B cell (primary cell): ENCODE data around the gene UBQLN4. TPM values are rescaled to one million over a fixed set of nuclear protein-coding genes. Genes with fewer than 3 reads are reported as not detected.
"Not testable (repeated sequence)": the region's sequence is repeated elsewhere in the genome, so short reads cannot be mapped to it uniquely, and the experiment has no call there.

Experiments
- ATAC-seq: fragments of 200-7000 bp; cut with Tn5 transposase; one replicate; pipeline ENCODE4 v1.10.0; 2021; ENCODE audit warnings: low read depth, mild to moderate bottlenecking, moderate number of reproducible peaks, moderate library complexity
- CTCF ChIA-PET: fragments of 350-600 bp; sonication (Branson Sonifier 250); formaldehyde crosslinking; loops from one replicate; lab custom pipeline; 2021; ENCODE audit warnings: antibody characterized with exemption, inconsistent platforms; lab: Charles Lee
- POLR2A ChIA-PET: fragments of 350-600 bp; sonication (Branson Sonifier 250); formaldehyde crosslinking; loops from one replicate; lab custom pipeline; 2021; ENCODE audit warnings: antibody characterized with exemption; lab: Charles Lee
- DNase-seq: peaks from one replicate; pipeline ENCODE4 v3.0.0; 2013
- H2AFZ ChIP-seq: 2 replicates; pipeline ENCODE4 v1.6.1; 2012; ENCODE audit warnings: mild to moderate bottlenecking, low read depth, low read length; ENCODE audit not compliant: insufficient read depth, poor library complexity, severe bottlenecking
- H3K27ac ChIP-seq, 2 donors: 1 replicate in 1 of 2; 2 replicates in 1 of 2; pipeline ENCODE4 v1.5.1; 2012 to 2013; ENCODE audit warnings: low read length in 2 of 2, mild to moderate bottlenecking in 2 of 2, moderate library complexity in 1 of 2
- H3K27me3 ChIP-seq, 4 experiments: fragments of 200-600 bp in 1 of 4; sonication (generic) in 1 of 4; replicated peaks in 1 of 4; 1 replicate in 2 of 4; 2 replicates in 2 of 4; pipeline versions ENCODE4 v1.6.1 to v1.7.0; 2013 to 2016; ENCODE audit warnings: low read length in 3 of 4, mild to moderate bottlenecking in 2 of 4, mixed read lengths in 1 of 4, moderate library complexity in 1 of 4; ENCODE audit not compliant: insufficient read depth in 4 of 4, control insufficient read depth in 3 of 4; ENCODE audit errors: control extremely low read depth in 1 of 4
- H3K36me3 ChIP-seq, 2 experiments: replicated peaks in 1 of 2; 1 replicate in 1 of 2; 2 replicates in 1 of 2; pipeline versions ENCODE4 v1.6.1 to v1.7.1; 2013; ENCODE audit warnings: low read length in 1 of 2; ENCODE audit not compliant: insufficient read depth in 2 of 2, control insufficient read depth in 1 of 2; ENCODE audit errors: control extremely low read depth in 1 of 2, extremely low read depth in 1 of 2
- H3K4me1 ChIP-seq, 2 donors: fragments of 200-600 bp in 1 of 2; sonication (generic) in 1 of 2; 1 replicate in 1 of 2; 2 replicates in 1 of 2; pipeline versions ENCODE4 v1.5.1 to v1.6.1; 2013 to 2017; ENCODE audit warnings: low read length in 2 of 2; ENCODE audit not compliant: control insufficient read depth in 2 of 2, insufficient read depth in 2 of 2
- H3K4me2 ChIP-seq: replicated peaks from 2 replicates; pipeline ENCODE3; 2012; ENCODE audit warnings: mild to moderate bottlenecking, low read depth, low read length; ENCODE audit not compliant: poor library complexity, severe bottlenecking
- H3K4me3 ChIP-seq, 5 experiments: fragments of 200-600 bp in 1 of 5; sonication (generic) in 1 of 5; 1 replicate in 3 of 5; 2 replicates in 2 of 5; pipeline versions ENCODE4 v1.5.1 to v1.7.0; 2011 to 2016; ENCODE audit warnings: low read length in 4 of 5, mild to moderate bottlenecking in 4 of 5, low read depth in 2 of 5, control low read depth in 1 of 5, moderate library complexity in 1 of 5; ENCODE audit not compliant: insufficient read depth in 1 of 5; ENCODE audit errors: control extremely low read depth in 1 of 5, extremely low read depth in 1 of 5
- H3K79me2 ChIP-seq: fragments of 200-600 bp; sonication (generic); one replicate; pipeline ENCODE4 v1.6.0; 2016; ENCODE audit warnings: low read length; ENCODE audit not compliant: control insufficient read depth, insufficient read depth
- H3K9ac ChIP-seq: fragments of 200-600 bp; sonication (generic); 2 replicates; pipeline ENCODE4 v1.6.1; 2017; ENCODE audit warnings: mild to moderate bottlenecking, low read length, moderate library complexity
- H3K9me3 ChIP-seq, 3 donors: one replicate each; pipeline versions ENCODE4 v1.6.1 to v1.7.1; 2013; ENCODE audit warnings: low read length in 2 of 3; ENCODE audit not compliant: control insufficient read depth in 2 of 3, insufficient read depth in 1 of 3; ENCODE audit errors: control extremely low read depth in 1 of 3
- H4K20me1 ChIP-seq: 2 replicates; pipeline ENCODE4 v1.6.0; 2012; ENCODE audit warnings: mild to moderate bottlenecking, low read length; ENCODE audit not compliant: insufficient read depth, control insufficient read depth, poor library complexity, severe bottlenecking
- H3K27ac Mint-ChIP-seq: one replicate; pipeline ENCODE4 v1.8.0; 2021; ENCODE audit warnings: mixed read lengths
- H3K27me3 Mint-ChIP-seq: one replicate; pipeline ENCODE4 v1.8.0; 2021; ENCODE audit warnings: mixed read lengths
- H3K4me1 Mint-ChIP-seq: one replicate; pipeline ENCODE4 v1.8.0; 2021; ENCODE audit warnings: mixed read lengths
- H3K4me3 Mint-ChIP-seq: one replicate; pipeline ENCODE4 v1.8.0; 2021; ENCODE audit warnings: mixed read lengths
- H3K9me3 Mint-ChIP-seq: one replicate; pipeline ENCODE4 v1.8.0; 2022; ENCODE audit warnings: mixed read lengths; ENCODE audit not compliant: insufficient read depth
- CTCF ChIP-seq: fragments of 200-600 bp; IDR thresholded peaks from one replicate; pipeline ENCODE4 v1.8.0; 2022; ENCODE audit warnings: antibody characterized with exemption, mild to moderate bottlenecking
- EZH2 ChIP-seq: IDR thresholded peaks from 2 replicates; pipeline ENCODE4 v1.6.1; 2012; ENCODE audit warnings: borderline replicate concordance, low read depth, mild to moderate bottlenecking, moderate library complexity, low read length; ENCODE audit not compliant: insufficient read depth, poor library complexity, severe bottlenecking
- WGBS: methylation state at CpG from one replicate; pipeline ENCODE4 v1.1.5; 2013; ENCODE audit warnings: missing lambda C conversion rate; ENCODE audit not compliant: insufficient coverage; 5-methylcytosine and 5-hydroxymethylcytosine counted together
- intact Hi-C: fragments of 100-400 bp; cut with micrococcal nuclease; formaldehyde crosslinking; loops from one replicate; pipeline ENCODE4 v1.10.0; 2022
- polyA plus RNA-seq: library from polyadenylated mRNA; depleted of rRNA; stranded (reverse); fragments of >200 nt; gene quantifications from 2 replicates; pipeline ENCODE4 v1.2.3, GENCODE V29; 2012
- total RNA-seq, 2 donors: library from RNA; stranded (reverse); fragments of 120-200 nt in 1 of 2; gene quantifications; 1 replicate in 1 of 2; 2 replicates in 1 of 2; pipeline versions ENCODE4 v1.2.3 to v1.2.4, GENCODE V29; 2013 to 2022

Gene UBQLN4
- total and polyA plus RNA-seq, 2 donors (not counting 1 experiment from before 2014, with no cell fraction given): 20.9 to 39.0 TPM

- intact Hi-C loops: no loop called here
- no peak for ATAC-seq
- CTCF ChIA-PET: no interaction called here
Measured at GRCh38 chr1:156042828-156043227, 10.8 kb downstream of the UBQLN4 start.

GRCh38 chr1:156034991-156035390 is 18.6 kb downstream of the UBQLN4 start:
- H3K4me3 Mint-ChIP-seq, H3K9me3 ChIP-seq, H3K9me3 Mint-ChIP-seq, H3K4me3 ChIP-seq, H3K4me1 Mint-ChIP-seq, CTCF ChIA-PET, H3K27me3 ChIP-seq, POLR2A ChIA-PET, H3K36me3 ChIP-seq, H3K9ac ChIP-seq, H3K27ac ChIP-seq, H3K27ac Mint-ChIP-seq, H3K4me1 ChIP-seq, H4K20me1 ChIP-seq, H3K79me2 ChIP-seq, intact Hi-C loops, DNase-seq, ATAC-seq, H3K4me2 ChIP-seq, H3K27me3 Mint-ChIP-seq, H2AFZ ChIP-seq: not testable (repeated sequence)
- WGBS: 100% methylated on average over 1 of the region's 4 CpGs

More at GRCh38 chr1:156042828-156043227, 10.8 kb downstream of the UBQLN4 start:
- no peak overlapping the region for H3K27ac ChIP-seq
- H3K27me3 ChIP-seq: no peaks in the 10 kb centered on the region
- 100% methylated on average over 3 of the region's 3 CpGs for WGBS
- H3K4me3 ChIP-seq: no peak overlapping the region
- H3K9me3 Mint-ChIP-seq: no peaks in the 10 kb centered on the region
- no peaks in the 10 kb centered on the region for H4K20me1 ChIP-seq
- H3K4me1 ChIP-seq: no peaks in the 10 kb centered on the region
- no peak overlapping the region for H3K27ac Mint-ChIP-seq
- no peaks in the 10 kb centered on the region for H3K9me3 ChIP-seq
- no peak overlapping the region for H3K9ac ChIP-seq
- DNase-seq: no peak
- H3K4me2 ChIP-seq: no peak overlapping the region
- H3K36me3 ChIP-seq: peaks cover 1 to 28% of the 10 kb centered on the region in 2 experiments
- H3K4me1 Mint-ChIP-seq: no peaks in the 10 kb centered on the region
- TF ChIP-seq CTCF: no peak
- TF ChIP-seq EZH2: no peak
- H2AFZ ChIP-seq: no peak overlapping the region
- no peak overlapping the region for H3K4me3 Mint-ChIP-seq
- H3K79me2 ChIP-seq: no peaks in the 10 kb centered on the region
- H3K27me3 Mint-ChIP-seq: no peaks in the 10 kb centered on the region
- POLR2A ChIA-PET: no interaction called here
